HepG2 (cell line): ENCODE measurements around the gene ARVCF. TPM values are rescaled to one million over a fixed set of nuclear protein-coding genes. Genes with fewer than 3 reads are reported as not detected.

Experiments
- ATAC-seq: fragments of 200-7000 bp; cut with Tn5 transposase; 3 replicates; pipeline ENCODE4 v1.9.1; 2020; ENCODE audit warnings: mild to moderate bottlenecking, moderate library complexity
- BruUV-seq: library from RNA; stranded (reverse); fragments of 400-500 nt; replicated peaks from 2 replicates; lab custom pipeline; 2021; lab: Mats Ljungman, UMichigan
- CTCF ChIA-PET: fragments of 300-600 bp; formaldehyde crosslinking; extraction: SDS; loops from one replicate; lab custom pipeline; 2021; ENCODE audit warnings: low total read pairs, inconsistent platforms, low intra/inter-chr PET ratio; lab: Yijun Ruan, JAX
- POLR2A ChIA-PET: fragments of 350-600 bp; sonication (Branson Sonifier 250); formaldehyde crosslinking; loops from one replicate; lab custom pipeline; 2020; ENCODE audit warnings: antibody characterized with exemption, inconsistent platforms; lab: Yijun Ruan, JAX
- DNase-seq: peaks from one replicate; pipeline ENCODE4 v3.0.0-alpha.2; 2015; ENCODE audit warnings: low spot score
- FAIRE-seq: peaks from 3 replicates; lab custom pipeline; 2011; peaks lifted over from hg19 to GRCh38; lab: Jason Lieb, UNC
- H2AFZ ChIP-seq: one replicate; pipeline ENCODE4 v1.6.1; 2011; ENCODE audit warnings: low read length, inconsistent platforms
- H3K27ac ChIP-seq: fragments of 300-600 bp; 3 replicates; pipeline ENCODE4 v1.8.0; 2011; ENCODE audit warnings: mixed run types, mild to moderate bottlenecking, mixed read lengths, low read length, inconsistent platforms; ENCODE audit not compliant: insufficient read depth; ENCODE audit errors: extremely low read length
- H3K27me3 ChIP-seq, 2 experiments: fragments of 200-600 bp in 1 of 2; 2 replicates in 1 of 2; 3 replicates in 1 of 2; pipeline versions ENCODE4 v1.6.0 to v1.8.0; 2011; ENCODE audit warnings: low read length in 2 of 2, mild to moderate bottlenecking in 2 of 2, moderate library complexity in 2 of 2, inconsistent platforms in 1 of 2; ENCODE audit not compliant: insufficient read depth in 2 of 2, control insufficient read depth in 1 of 2
- H3K36me3 ChIP-seq, 2 experiments: fragments of 200-600 bp in 1 of 2; replicated peaks in 1 of 2; 2 replicates in 1 of 2; 3 replicates in 1 of 2; pipeline versions ENCODE4 v1.5.1 to v1.8.0; 2011; ENCODE audit warnings: low read length in 2 of 2, inconsistent platforms in 1 of 2; ENCODE audit not compliant: insufficient read depth in 2 of 2, control insufficient read depth in 1 of 2
- H3K4me1 ChIP-seq: 2 replicates; pipeline ENCODE4 v1.5.1; 2012; ENCODE audit warnings: low read length, inconsistent platforms; ENCODE audit not compliant: insufficient read depth
- H3K4me2 ChIP-seq: 2 replicates; pipeline ENCODE4 v1.6.0; 2011; ENCODE audit warnings: low read depth, low read length, inconsistent platforms
- H3K4me3 ChIP-seq, 3 experiments: fragments of 200-600 bp in 1 of 3; sonication (generic), shearing (Covaris generic) in 1 of 3; replicated peaks in 1 of 3; 2 replicates each; pipeline ENCODE4 v1.5.1; 2011 to 2016; ENCODE audit warnings: low read length in 3 of 3, inconsistent platforms in 2 of 3, low read depth in 2 of 3, mild to moderate bottlenecking in 2 of 3, control low read depth in 1 of 3, mixed read lengths in 1 of 3; ENCODE audit not compliant: insufficient read depth in 1 of 3
- H3K79me2 ChIP-seq: one replicate; pipeline ENCODE4 v1.6.1; 2011; ENCODE audit warnings: low read length, inconsistent platforms; ENCODE audit not compliant: insufficient read depth
- H3K9ac ChIP-seq: 2 replicates; pipeline ENCODE4 v1.6.0; 2011; ENCODE audit warnings: mild to moderate bottlenecking, low read depth, low read length, inconsistent platforms; ENCODE audit not compliant: insufficient read depth
- H3K9me3 ChIP-seq: 2 replicates; pipeline ENCODE4 v1.5.1; 2012; ENCODE audit warnings: mild to moderate bottlenecking, low read length
- H4K20me1 ChIP-seq: 2 replicates; pipeline ENCODE4 v1.6.0; 2011; ENCODE audit warnings: inconsistent platforms, mild to moderate bottlenecking, low read length, moderate library complexity; ENCODE audit not compliant: insufficient read depth
- FOXP4 ChIP-seq: sonication (generic); formaldehyde crosslinking; IDR thresholded peaks from 2 replicates; pipeline ENCODE4 v1.4.0; 2020; ENCODE audit warnings: missing genetic modification reagents
- NKX3-1 ChIP-seq: sonication (generic); formaldehyde crosslinking; IDR thresholded peaks from 2 replicates; pipeline ENCODE4 v1.5.0; 2020; ENCODE audit warnings: missing genetic modification reagents
- ZFYVE20 ChIP-seq: sonication (generic); formaldehyde crosslinking; IDR thresholded peaks from 2 replicates; pipeline ENCODE4 v1.8.0; 2023; ENCODE audit warnings: low read depth, mild to moderate bottlenecking, moderate library complexity, missing genetic modification reagents, borderline replicate concordance
- ZNF629 ChIP-seq: sonication (generic); formaldehyde crosslinking; conservative IDR thresholded peaks from 2 replicates; pipeline ENCODE4 v1.5.0; 2020; ENCODE audit warnings: missing genetic modification reagents
- WGBS: methylation state at CpG from one replicate; pipeline ENCODE4 v1.1.6; 2017; ENCODE audit warnings: low lambda C conversion rate; 5-methylcytosine and 5-hydroxymethylcytosine counted together
- in situ Hi-C: cut with HindIII; loops from 2 replicates; pipeline ENCODE4 v1.10.0; 2017; ENCODE audit warnings: low pct_unique_long_range_greater_than_20kb; ENCODE audit not compliant: extremely low pct_ligation_motif_present
- intact Hi-C: fragments of 100-400 bp; cut with micrococcal nuclease; formaldehyde crosslinking; loops from one replicate; pipeline ENCODE4 v1.10.0; 2022; ENCODE audit not compliant: unreplicated experiment
- polyA plus RNA-seq, 8 experiments: library from polyadenylated mRNA; depleted of rRNA in 3 of 8; stranded (reverse) in 7 of 8; unstranded in 1 of 8; fragments of >200 nt; fragmentation: Illumina TruSeq in 4 of 8; extraction: Trizol in 4 of 8; gene quantifications; 2 replicates each; pipeline versions ENCODE4 v1.2.1 to v1.2.3, GENCODE V29; 2011 to 2016; ENCODE audit warnings: low read depth in 4 of 8, missing spikeins in 1 of 8, mixed read lengths in 1 of 8; ENCODE audit not compliant: insufficient read depth in 1 of 8
- total RNA-seq, 5 experiments: library from RNA; depleted of rRNA; stranded (reverse); fragments of >200 nt; fragmentation: Illumina TruSeq; extraction: Trizol; gene quantifications; 2 replicates each; pipeline ENCODE4 v1.2.3, GENCODE V29; 2016; ENCODE audit warnings: low read depth in 1 of 5

The ARVCF gene
- total and polyA plus RNA-seq, 2 of the 13 experiments (the other 11 are each of a cell fraction or from before 2014, with no cell fraction given) = 16.4 to 17.7 TPM

GRCh38 chr22:20019661-20020532 is 3.3 kb upstream of the ARVCF start:
- FAIRE-seq = no peak
- H3K36me3 ChIP-seq = 0 out of 5 replicates have a peak, but pooled peaks cover 0 to 1% of the 10 kb centered on the region in 2 experiments
- ChIA-PET CTCF (no interaction called here), POLR2A (interaction anchor here (1.1 to 1.4 kb wide), 2 partner anchors 11 to 50 kb away, joined by 3 read pairs; no protein-coding TSS in a partner anchor)
- H3K27me3 ChIP-seq = peaks cover 0 to 5% of the 10 kb centered on the region in 2 experiments; a peak in 2 of 5 replicates
- H3K4me3 ChIP-seq = peak overlapping the region; percentile 45 to 88 (median 79); a peak in 4 of 6 replicates
- TF ChIP-seq ZNF629 (CRISPR knock-in tag) (peak; percentile 87), ZFYVE20 (CRISPR knock-in tag) (no peak)
- H3K4me2 ChIP-seq = peak overlapping the region; percentile 89
- intact Hi-C loops = loop anchor here (10.0 kb wide), 1 partner anchor 55 kb away; no protein-coding TSS in a partner anchor
- BruUV-seq = no TSS peak
- no peaks in the 10 kb centered on the region for H4K20me1 ChIP-seq
- no peak for ATAC-seq
- no peak overlapping the region for H3K27ac ChIP-seq
- peak overlapping the region; percentile 76 for H3K9ac ChIP-seq
- in situ Hi-C loops = no loop called here
- DNase-seq = no peak
- no peak overlapping the region for H2AFZ ChIP-seq
- peaks cover 16% of the 10 kb centered on the region for H3K79me2 ChIP-seq
- WGBS = 64% methylated on average over 8 of the region's 8 CpGs
- H3K9me3 ChIP-seq = no peaks in the 10 kb centered on the region
- peaks cover 51% of the 10 kb centered on the region for H3K4me1 ChIP-seq

- Histone ChIP-seq H3K36me3 (0 out of 5 replicates have a peak, but pooled peaks cover 0 to under 1% of the 10 kb centered on the region in 2 experiments), H3K27ac (no peak overlapping the region), H3K4me3 (peak overlapping the region in 1 of 3 experiments; percentile 2; a peak in 1 of 6 replicates), H3K27me3 (peaks cover 0 to 5% of the 10 kb centered on the region in 2 experiments; a peak in 2 of 5 replicates), H3K4me2 (peak overlapping the region; percentile 95), H3K79me2 (peaks cover 18% of the 10 kb centered on the region), H3K4me1 (peaks cover 70% of the 10 kb centered on the region), H3K9ac (no peak overlapping the region), H2AFZ (no peak overlapping the region), H3K9me3 (no peaks in the 10 kb centered on the region), H4K20me1 (no peaks in the 10 kb centered on the region)
- 94% methylated on average over 2 of the region's 5 CpGs for WGBS
- TF ChIP-seq NKX3-1 (no peak), FOXP4 (CRISPR knock-in tag) (no peak)
- no TSS peak for BruUV-seq
- ATAC-seq (no peak), DNase-seq (no peak), FAIRE-seq (no peak)
- intact Hi-C loops = loop anchor here (10.0 kb wide), 1 partner anchor 57 kb away; no protein-coding TSS in a partner anchor
- ChIA-PET POLR2A (no interaction called here), CTCF (no interaction called here)
- in situ Hi-C loops = no loop called here
Measured at GRCh38 chr22:20018001-20018400, 1.4 kb upstream of the ARVCF start.
